HG02610 (cell line): ENCODE measurements around the gene N4BP2L1.
"Not testable (repeated sequence)": the region's sequence is repeated elsewhere in the genome, so short reads cannot be mapped to it uniquely, and the experiment has no call there.

Experiments used
- ATAC-seq: cut with Tn5 transposase; IDR thresholded peaks from one replicate; pipeline ENCODE4 v1.9.1; 2021; ENCODE audit warnings: mild to moderate bottlenecking, moderate library complexity; ENCODE audit not compliant: unreplicated experiment

N4BP2L1 gene

DNA sequence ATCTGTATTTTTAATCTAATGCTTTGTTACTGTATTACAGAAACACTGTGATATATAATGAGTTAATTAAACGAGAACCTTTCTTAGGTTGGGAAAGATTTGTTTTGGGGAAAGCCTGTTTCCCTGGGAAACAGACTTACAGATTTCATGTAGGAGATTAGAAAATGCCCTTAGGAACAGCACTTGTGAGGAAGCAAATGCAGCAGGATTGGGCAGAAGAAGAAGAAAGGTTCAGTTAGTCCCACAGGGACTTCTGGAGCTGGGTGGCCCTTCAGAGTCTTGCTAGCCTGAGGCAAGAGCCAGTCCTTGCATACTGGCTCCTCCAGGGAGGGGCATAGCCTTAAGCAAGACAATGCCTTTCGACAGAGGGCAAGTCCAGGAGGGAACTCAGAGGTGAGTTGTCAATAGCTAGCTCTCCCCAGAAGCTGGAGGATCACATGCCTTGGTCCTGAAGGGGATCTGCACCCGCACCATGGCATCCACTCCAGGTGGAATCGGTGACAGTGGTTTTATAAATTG, 36.8 kb downstream of the N4BP2L1 start:
- no peak for ATAC-seq

DNA sequence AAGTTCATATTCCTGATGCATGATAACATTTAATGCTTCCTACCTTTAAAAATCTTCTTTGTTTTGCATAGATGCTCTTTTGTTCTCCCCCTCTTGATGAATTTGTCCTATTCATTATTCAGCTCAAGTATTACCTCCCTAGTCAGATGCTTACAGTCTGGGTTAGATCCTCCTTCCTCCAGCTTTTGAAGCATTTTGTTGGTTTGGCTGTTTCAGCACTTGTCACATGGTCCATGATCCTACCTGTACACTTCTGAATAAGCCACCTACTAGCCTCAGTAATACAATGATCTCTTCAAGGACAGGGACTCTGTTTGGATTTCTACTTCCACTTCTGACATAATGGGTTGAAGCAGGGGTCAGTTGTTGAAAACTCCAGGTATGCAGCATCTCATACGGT, 37.4 kb downstream of the N4BP2L1 start:
- no peak for ATAC-seq

DNA sequence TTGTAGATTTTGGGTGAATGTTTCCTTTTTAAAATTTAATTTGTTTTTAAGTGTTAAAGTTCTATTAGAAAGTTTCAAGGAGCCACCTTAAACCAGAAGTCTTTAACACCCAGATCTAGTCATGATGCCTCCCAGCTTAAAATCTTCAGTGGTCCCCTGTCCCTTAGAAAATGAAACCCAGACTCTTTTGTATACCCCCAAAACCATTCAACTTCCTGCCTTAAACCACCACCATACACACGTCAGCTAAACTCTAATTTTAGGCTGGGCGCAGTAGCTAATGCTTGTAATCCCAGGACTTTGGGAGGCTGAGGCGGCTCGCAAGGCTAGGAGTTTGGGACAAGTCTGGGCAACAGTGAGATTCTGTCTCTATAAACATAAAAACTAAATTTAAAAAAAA, 37.9 kb downstream of the N4BP2L1 start:
- ATAC-seq = peak; percentile 75

DNA sequence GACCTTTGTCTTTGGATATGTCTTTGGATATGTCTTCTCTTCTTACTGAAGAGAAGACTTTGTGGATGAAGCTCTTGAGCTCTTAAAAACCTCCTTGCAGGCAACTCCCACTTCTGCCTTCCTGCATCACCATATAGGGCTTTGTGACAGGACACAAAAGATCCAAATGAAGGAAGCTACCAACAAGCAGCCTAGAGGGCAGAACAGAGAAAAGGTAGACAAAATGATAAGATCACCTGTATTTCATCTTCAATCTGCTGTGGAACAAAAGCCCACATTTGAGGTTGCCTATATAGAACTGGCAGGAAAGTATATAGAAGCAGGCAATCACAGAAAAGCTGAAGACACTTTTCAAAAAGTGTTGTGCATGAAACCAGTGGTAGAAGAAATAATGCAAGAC, 42.5 kb downstream of the N4BP2L1 start:
- no peak for ATAC-seq

DNA sequence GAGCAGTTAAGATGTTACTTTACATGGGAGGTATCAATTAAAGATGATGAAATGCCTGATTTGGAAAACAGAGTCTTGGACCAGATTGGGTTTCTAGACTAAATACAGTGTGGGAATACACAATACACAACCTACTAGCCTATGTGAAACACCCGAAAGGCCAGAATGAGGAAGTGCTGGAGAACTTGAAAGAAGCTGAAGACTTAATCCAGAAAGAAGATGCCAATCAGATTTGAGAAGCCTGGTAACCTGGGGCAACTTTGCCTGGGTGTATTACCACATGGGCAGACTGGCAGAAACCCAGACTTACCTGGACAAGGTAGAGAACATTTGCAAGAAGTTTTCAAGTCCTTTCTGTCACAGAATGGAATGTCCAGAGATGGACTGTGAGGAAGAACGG, 43.2 kb downstream of the N4BP2L1 start:
- no peak for ATAC-seq

DNA sequence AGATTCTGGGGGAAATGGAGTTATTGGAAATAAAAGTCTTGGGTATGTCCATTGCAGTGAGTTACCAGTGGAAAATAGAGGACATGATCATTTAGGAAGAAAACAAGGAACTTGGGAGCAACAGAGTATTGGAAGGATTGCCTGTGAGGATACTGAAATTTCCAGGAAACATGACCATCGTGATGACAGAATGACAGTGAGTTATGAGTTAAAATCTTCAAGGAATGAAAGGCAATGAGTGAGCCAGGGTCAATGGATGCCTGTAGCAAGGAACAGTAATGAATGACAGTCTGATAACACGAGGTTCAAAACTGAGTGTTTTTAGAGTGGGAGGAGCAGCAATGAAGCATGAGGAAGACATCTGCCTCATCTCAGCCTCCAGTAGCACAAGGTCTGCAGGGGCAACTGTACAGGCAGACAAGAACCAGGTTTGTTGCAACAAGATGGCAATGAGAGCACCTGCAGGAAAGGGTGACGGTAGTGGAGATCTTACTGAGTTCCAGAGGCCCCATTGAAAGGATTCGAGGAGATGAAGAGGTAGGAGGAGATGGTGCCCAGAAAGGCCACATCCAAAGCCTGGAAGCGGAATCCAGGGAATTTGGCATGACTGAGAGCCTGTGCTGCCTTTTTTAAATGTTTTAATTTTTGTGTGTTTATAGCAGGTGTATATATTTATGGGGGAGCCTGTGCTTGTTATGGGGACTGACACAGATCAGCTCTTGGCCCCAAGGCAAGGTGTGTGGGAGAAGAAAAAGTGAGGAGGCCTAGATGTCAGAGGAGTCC, 43.9 kb downstream of the N4BP2L1 start:
- ATAC-seq = no peak

DNA sequence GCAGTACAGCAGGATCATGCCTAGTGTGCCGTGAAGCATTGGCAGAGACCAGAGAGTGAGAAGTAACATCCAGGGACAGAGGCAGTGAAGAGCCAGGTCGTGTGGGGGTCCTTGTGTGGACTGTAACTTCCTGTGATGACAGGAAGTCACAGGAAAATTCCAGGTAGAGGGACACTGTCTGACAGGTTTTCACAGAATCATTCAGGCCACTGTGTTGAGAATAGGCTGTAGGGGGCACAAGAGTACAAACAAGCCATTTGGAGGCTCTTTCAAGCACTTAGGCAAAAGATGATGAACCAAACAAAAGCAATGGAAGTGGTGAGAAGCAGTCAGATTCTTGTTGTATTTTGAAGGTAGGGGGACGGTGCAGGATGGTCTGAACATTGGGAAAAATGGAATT, 46.4 kb downstream of the N4BP2L1 start:
- ATAC-seq = no peak

DNA sequence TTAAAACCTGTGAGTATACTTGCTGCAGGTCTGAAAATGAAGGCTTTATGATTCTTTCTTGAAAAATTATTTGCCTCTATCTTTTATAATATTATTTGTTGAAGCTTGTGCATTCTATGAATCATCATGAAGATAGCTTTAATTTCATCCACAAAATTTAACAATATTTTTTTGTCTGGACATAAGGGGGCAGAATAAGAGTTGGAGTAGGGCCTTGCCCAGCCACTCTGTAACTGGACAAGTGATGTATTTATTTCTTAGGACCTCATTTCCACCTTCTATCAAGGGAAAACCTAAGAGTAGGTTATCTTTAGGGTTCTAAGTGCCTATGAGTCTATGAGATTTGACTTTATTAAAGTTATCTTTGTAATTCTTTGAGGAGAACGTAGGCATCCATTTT, 49.9 kb downstream of the N4BP2L1 start:
- ATAC-seq = no peak

DNA sequence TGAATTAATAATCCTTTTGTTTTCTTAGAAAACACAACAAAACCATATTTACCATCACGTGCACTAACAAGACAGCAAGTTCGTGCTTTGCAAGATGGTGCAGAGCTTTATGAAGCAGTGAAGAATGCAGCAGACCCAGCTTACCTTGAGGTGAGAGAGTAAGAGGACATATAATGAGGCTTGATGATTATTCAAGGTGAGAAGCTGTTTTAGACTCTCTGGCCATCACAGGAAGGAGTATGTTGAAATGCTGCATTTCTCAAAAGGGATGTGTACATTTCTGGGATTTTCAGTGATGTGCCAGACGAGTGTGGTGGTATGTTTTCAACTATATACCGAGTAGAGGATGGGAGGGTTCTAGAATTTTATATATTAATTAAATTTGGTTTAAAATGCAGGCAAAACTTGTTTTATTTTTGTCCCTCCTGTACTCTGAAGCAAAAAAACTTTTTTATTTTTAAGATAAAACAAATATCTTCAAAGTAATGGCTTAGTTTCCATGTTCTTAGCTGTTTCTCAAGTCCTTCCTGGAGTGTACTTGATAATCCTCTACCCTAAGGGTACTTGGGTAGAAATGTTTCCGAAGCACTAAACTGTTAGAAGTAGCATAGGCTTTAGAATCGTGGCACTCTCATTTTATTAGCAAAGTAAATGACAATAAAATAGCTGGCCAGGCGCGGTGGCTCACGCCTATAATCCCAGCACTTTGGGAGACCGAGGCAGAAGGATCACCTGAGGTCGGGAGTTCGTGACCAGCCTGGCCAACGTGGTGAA, 51.1 kb downstream of the N4BP2L1 start:
- ATAC-seq = no peak

DNA sequence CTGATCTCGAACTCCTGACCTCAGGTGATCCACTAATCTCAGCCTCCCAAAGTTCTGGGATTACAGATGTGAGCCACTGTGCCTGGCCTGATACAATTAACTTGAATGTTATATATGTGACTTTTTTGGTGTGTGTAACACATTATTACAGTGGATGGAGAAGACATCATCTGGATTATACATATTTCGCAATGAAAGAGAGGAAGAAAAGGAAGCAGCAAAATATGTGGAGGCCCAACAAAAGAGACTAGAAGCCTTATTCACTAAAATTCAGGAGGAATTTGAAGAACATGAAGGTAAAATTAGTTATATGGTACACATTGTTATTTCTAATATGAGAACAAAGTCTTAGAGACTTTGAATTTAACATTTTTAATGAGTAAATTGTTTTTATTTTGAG, 57.1 kb downstream of the N4BP2L1 start:
- no peak for ATAC-seq

DNA sequence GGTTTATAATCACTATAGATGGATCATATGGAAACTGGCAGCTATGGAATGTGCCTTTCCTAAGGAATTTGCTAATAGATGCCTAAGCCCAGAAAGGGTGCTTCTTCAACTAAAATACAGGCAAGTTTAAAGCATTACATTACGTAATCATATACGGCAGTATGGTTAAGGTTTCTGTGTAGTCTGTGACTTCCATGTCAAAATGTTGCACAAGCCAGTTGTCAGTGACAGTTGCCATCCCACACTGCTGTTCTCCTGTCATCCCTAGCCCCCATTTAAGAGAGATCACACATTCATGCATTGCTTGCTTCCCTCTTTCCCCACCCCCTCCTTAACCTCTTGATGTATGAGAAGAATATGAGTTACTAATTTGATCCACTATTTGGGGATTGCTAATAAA, 65.4 kb downstream of the N4BP2L1 start:
- ATAC-seq = no peak

DNA sequence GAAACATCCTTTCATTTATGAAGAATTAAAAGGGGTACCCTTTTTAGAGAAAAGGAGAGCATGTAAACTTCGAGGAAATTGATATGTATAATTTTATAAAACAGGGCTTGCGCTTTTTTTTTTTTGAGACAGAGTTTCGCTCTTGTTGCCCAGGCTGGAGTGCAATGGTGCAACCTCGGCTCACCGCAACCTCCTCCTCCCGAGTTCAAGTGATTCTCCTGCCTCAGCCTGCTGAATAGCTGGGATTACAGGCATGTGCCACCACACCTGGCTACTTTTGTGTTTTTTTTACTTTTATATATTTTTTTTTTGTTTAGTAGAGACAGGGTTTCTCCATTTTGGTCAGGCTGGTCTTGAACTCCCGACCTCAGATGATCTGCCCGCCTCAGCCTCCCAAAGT, 72.0 kb downstream of the N4BP2L1 start:
- ATAC-seq = not testable (repeated sequence)

DNA sequence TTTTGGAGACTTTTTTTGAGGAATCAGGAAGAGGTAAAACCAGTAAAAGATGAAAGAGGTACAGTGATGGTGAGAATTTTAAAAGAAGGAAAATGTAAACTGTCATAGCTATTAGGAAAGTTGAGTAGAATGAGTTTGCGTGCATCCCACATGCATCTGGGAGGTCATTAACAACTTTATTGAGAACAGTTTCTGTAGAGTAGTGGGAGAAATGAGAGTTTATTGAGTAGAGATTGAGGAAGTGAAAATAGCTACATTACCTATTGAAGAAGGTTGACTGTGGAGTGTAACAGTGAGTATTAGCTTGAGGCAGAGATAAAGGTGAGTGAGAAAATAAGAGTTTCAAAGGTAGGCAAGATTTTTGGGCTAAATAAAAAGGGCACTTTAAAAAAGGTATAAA, 73.9 kb downstream of the N4BP2L1 start:
- ATAC-seq = no peak

DNA sequence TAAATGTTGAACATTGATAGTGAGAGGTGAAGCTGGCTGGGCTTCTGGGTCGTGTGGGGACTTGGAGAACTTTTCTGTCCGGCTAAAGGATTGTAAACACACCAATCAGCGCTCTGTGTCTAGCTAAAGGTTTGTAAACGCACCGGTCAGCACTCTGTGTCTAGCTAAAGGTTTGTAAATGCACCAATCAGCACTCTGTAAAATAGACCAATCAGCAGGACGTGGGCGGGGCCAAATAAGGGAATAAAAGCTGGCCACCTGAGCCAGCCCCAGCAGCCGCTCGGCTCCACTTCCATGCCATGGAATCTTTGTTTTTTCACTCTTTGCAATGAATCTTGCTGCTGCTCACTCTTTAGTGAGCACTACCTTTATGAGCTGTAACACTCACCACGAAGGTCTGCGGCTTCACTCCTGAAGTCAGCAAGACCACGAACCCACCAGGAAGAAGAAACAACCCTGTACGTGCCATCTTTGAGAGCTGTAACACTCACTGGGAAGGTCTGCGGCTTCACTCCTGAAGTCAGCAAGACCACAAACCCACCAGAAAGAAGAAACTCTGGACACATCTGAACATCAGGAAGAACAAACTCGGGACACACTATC, 77.0 kb downstream of the N4BP2L1 start:
- not testable (repeated sequence) for ATAC-seq
